Keratinocyte (primary cell): ENCODE data around the gene OBSCN.

Source experiments
- CTCF ChIP-seq, 3 experiments: IDR thresholded peaks in 1 of 3; conservative IDR thresholded peaks in 1 of 3; optimal IDR thresholded peaks in 1 of 3; 2 replicates in 2 of 3; 3 replicates in 1 of 3; pipeline versions ENCODE3 to v1.5.1; 2011; ENCODE audit warnings: low read length in 3 of 3, mild to moderate bottlenecking in 3 of 3, moderate library complexity in 2 of 3, control low read depth in 1 of 3, inconsistent platforms in 1 of 3; ENCODE audit not compliant: insufficient read depth in 2 of 3; ENCODE audit errors: extremely low read depth in 1 of 3
- EZH2 ChIP-seq: IDR thresholded peaks from one replicate; pipeline ENCODE4 v1.6.1; 2012; ENCODE audit warnings: inconsistent platforms, mild to moderate bottlenecking, low read length, moderate library complexity

- TF ChIP-seq CTCF (optimal IDR thresholded peaks at IDR 0.05 in 1 of 3, IDR thresholded peaks at IDR 0.05 in 1 of 3, conservative IDR thresholded peaks at IDR 0.05 in 1 of 3; ENCODE audit: extremely low read depth in 1 of 3, insufficient read depth in 2 of 3, low read length in 3 of 3) (no peak), EZH2 (no peak)
These were observed 171.1 kb downstream of the OBSCN start for GRCh38 chr1:228378873-228379460.
